HS-27A (cell line): Measurements from ENCODE around the gene CHST9.
A peak's percentile ranks its signal among the peaks of the same experiment; 100 is the strongest.
"Not testable (repeated sequence)": the region's sequence is repeated elsewhere in the genome, so short reads cannot be mapped to it uniquely, and the experiment has no call there.

ENCODE experiments used
- DNase-seq: peaks from one replicate; pipeline ENCODE4 v3.0.0-alpha.2; 2012; ENCODE audit warnings: low read depth, missing footprints

The CHST9 gene

GRCh38 chr18:27171993-27172392 lies 13.1 kb downstream of the CHST9 start:
- DNase-seq = no peak

- DNase-seq = no peak
These were observed 19.7 kb downstream of the CHST9 start for GRCh38 chr18:27165412-27165811.

GRCh38 chr18:27164905-27165304 lies 20.2 kb downstream of the CHST9 start:
- DNase-seq = no peak

GRCh38 chr18:27163197-27163716 lies 21.9 kb downstream of the CHST9 start:
- not testable (repeated sequence) for DNase-seq

GRCh38 chr18:27149240-27149639 lies 35.9 kb downstream of the CHST9 start:
- DNase-seq = not testable (repeated sequence)

GRCh38 chr18:27144672-27145071 lies 40.4 kb downstream of the CHST9 start:
- DNase-seq = no peak

- no peak for DNase-seq
These were observed 41.4 kb downstream of the CHST9 start for GRCh38 chr18:27143580-27144287.

- DNase-seq = no peak
These were observed 42.2 kb downstream of the CHST9 start for GRCh38 chr18:27142891-27143290.

GRCh38 chr18:27141876-27142275 lies 43.2 kb downstream of the CHST9 start:
- DNase-seq = no peak

GRCh38 chr18:27138079-27138478 lies 47.0 kb downstream of the CHST9 start:
- no peak for DNase-seq

- peak; percentile 3 for DNase-seq
These were observed 48.9 kb downstream of the CHST9 start for GRCh38 chr18:27136208-27136535.

- DNase-seq = no peak
These were observed 49.5 kb downstream of the CHST9 start for GRCh38 chr18:27135504-27136207.

- no peak for DNase-seq
These were observed 55.0 kb downstream of the CHST9 start for GRCh38 chr18:27130065-27130630.

GRCh38 chr18:27124196-27124595 lies 60.9 kb downstream of the CHST9 start:
- no peak for DNase-seq

- DNase-seq = no peak
These were observed 64.0 kb downstream of the CHST9 start for GRCh38 chr18:27121108-27121507.

GRCh38 chr18:27120246-27120645 lies 64.9 kb downstream of the CHST9 start:
- DNase-seq = no peak

- DNase-seq = no peak
These were observed 66.1 kb downstream of the CHST9 start for GRCh38 chr18:27118973-27119372.

- DNase-seq = no peak
These were observed 70.3 kb downstream of the CHST9 start for GRCh38 chr18:27114842-27115241.

- no peak for DNase-seq
These were observed 71.8 kb downstream of the CHST9 start for GRCh38 chr18:27113358-27113757.

- no peak for DNase-seq
These were observed 74.8 kb downstream of the CHST9 start for GRCh38 chr18:27110319-27110718.

- DNase-seq = no peak
These were observed 75.7 kb downstream of the CHST9 start for GRCh38 chr18:27109451-27109850.

- DNase-seq = no peak
These were observed 76.3 kb downstream of the CHST9 start for GRCh38 chr18:27108842-27109241.

GRCh38 chr18:27104743-27105142 lies 80.4 kb downstream of the CHST9 start:
- DNase-seq = no peak
